K562 (cell line): ENCODE results near the gene TFPT. TPM values are rescaled to one million over a fixed set of nuclear protein-coding genes. Genes with fewer than 3 reads are reported as not detected.
A peak's percentile ranks its signal among the peaks of the same experiment; 100 is the strongest.
"Not testable (repeated sequence)": the region's sequence is repeated elsewhere in the genome, so short reads cannot be mapped to it uniquely, and the experiment has no call there.

Source experiments
- CTBP1 ChIP-seq: fragments of 450-650 bp; IDR thresholded peaks from 2 replicates; pipeline ENCODE4 v1.6.1; 2016; ENCODE audit warnings: borderline replicate concordance
- ETV5 ChIP-seq: sonication (generic); formaldehyde crosslinking; IDR thresholded peaks from 2 replicates; pipeline ENCODE4 v1.4.0; 2020; ENCODE audit warnings: low read depth, mild to moderate bottlenecking, missing genetic modification reagents
- FOXA3 ChIP-seq, 2 experiments: fragments of 450-650 bp in 1 of 2; sonication (generic) in 1 of 2; formaldehyde crosslinking; IDR thresholded peaks in 1 of 2; conservative IDR thresholded peaks in 1 of 2; 2 replicates each; pipeline versions ENCODE4 v1.4.0 to v1.8.0; 2020 to 2022; ENCODE audit warnings: mild to moderate bottlenecking in 2 of 2, missing genetic modification reagents in 1 of 2
- FOXP1 ChIP-seq: sonication (generic); formaldehyde crosslinking; IDR thresholded peaks from 2 replicates; pipeline ENCODE4 v1.8.0; 2022; ENCODE audit warnings: mild to moderate bottlenecking, missing genetic modification reagents
- HMGN3 ChIP-seq: IDR thresholded peaks from 2 replicates; pipeline ENCODE4 v1.6.1; 2011; ENCODE audit warnings: borderline replicate concordance, low read depth, mild to moderate bottlenecking, mixed read lengths, low read length; ENCODE audit not compliant: insufficient read length; ENCODE audit errors: extremely low read depth
- HNRNPLL ChIP-seq: fragments of 200-400 bp; formaldehyde crosslinking; IDR thresholded peaks from 2 replicates; pipeline ENCODE4 v1.6.1; 2017; ENCODE audit warnings: low read length, low read depth, mild to moderate bottlenecking; ENCODE audit not compliant: poor library complexity, severe bottlenecking
- L3MBTL2 ChIP-seq: fragments of 450-650 bp; IDR thresholded peaks from 2 replicates; pipeline ENCODE4 v1.6.1; 2016; ENCODE audit warnings: mild to moderate bottlenecking, moderate library complexity
- NR1H2 ChIP-seq: sonication (generic); formaldehyde crosslinking; IDR thresholded peaks from 2 replicates; pipeline ENCODE4 v1.4.0; 2020; ENCODE audit warnings: mild to moderate bottlenecking, missing genetic modification reagents
- NR2C2 ChIP-seq, 2 experiments: fragments of 200-800 bp in 1 of 2; sonication (Bioruptor generic) in 1 of 2; sonication (generic) in 1 of 2; formaldehyde crosslinking in 1 of 2; IDR thresholded peaks; 2 replicates each; pipeline versions ENCODE4 v1.6.1 to v1.8.0; 2016 to 2022; ENCODE audit warnings: mild to moderate bottlenecking in 1 of 2, missing compliant biosample characterization in 1 of 2, missing genetic modification characterization in 1 of 2, missing genetic modification reagents in 1 of 2
- NRF1 ChIP-seq, 2 experiments: fragments of 450-650 bp; IDR thresholded peaks in 1 of 2; conservative IDR thresholded peaks in 1 of 2; 2 replicates each; pipeline ENCODE4 v1.6.1; 2014; ENCODE audit warnings: mild to moderate bottlenecking in 2 of 2
- RBFOX2 ChIP-seq: fragments of 200-400 bp; formaldehyde crosslinking; IDR thresholded peaks from 2 replicates; pipeline ENCODE4 v1.6.1; 2017; ENCODE audit warnings: low read depth, mild to moderate bottlenecking, low read length, moderate library complexity
- STAG1 ChIP-seq: sonication (generic); formaldehyde crosslinking; IDR thresholded peaks from 2 replicates; pipeline ENCODE4 v1.5.0; 2020; ENCODE audit warnings: missing genetic modification reagents, borderline replicate concordance
- TGIF2 ChIP-seq: sonication (generic); formaldehyde crosslinking; IDR thresholded peaks from 2 replicates; pipeline ENCODE4 v1.8.1; 2022; ENCODE audit warnings: mild to moderate bottlenecking, missing genetic modification reagents, moderate library complexity
- ZBTB1 ChIP-seq: sonication (generic); formaldehyde crosslinking; IDR thresholded peaks from 2 replicates; pipeline ENCODE4 v1.8.1; 2023; ENCODE audit warnings: missing genetic modification reagents, low read depth, mild to moderate bottlenecking, borderline replicate concordance
- ZNF124 ChIP-seq: sonication (generic); formaldehyde crosslinking; IDR thresholded peaks from 2 replicates; pipeline ENCODE4 v1.8.1; 2022; ENCODE audit warnings: missing genetic modification reagents
- ZNF217 ChIP-seq: sonication (generic); formaldehyde crosslinking; IDR thresholded peaks from 2 replicates; pipeline ENCODE4 v1.8.0; 2022; ENCODE audit warnings: mild to moderate bottlenecking, missing genetic modification reagents
- ZNF282 ChIP-seq: sonication (generic); formaldehyde crosslinking; IDR thresholded peaks from 2 replicates; pipeline ENCODE4 v1.8.1; 2023; ENCODE audit warnings: missing genetic modification reagents
- polyA plus RNA-seq, 8 experiments: library from polyadenylated mRNA; depleted of rRNA in 4 of 8; stranded (reverse) in 5 of 8; unstranded in 3 of 8; fragments of >200 nt; fragmentation: Nextera tagmentation in 2 of 8; fragmentation: Illumina TruSeq in 1 of 8; extraction: Ambion mirVana in 2 of 8; extraction: Trizol in 1 of 8; gene quantifications; 2 replicates each; pipeline versions ENCODE4 v1.2.1 to v1.2.3, GENCODE V29; 2011 to 2014; ENCODE audit warnings: inconsistent platforms in 1 of 8, missing spikeins in 1 of 8
- total RNA-seq, 7 experiments: library from RNA; depleted of rRNA in 6 of 7; stranded (reverse); fragments of >200 nt in 6 of 7; fragmentation: Illumina TruSeq in 2 of 7; extraction: Trizol in 2 of 7; gene quantifications; 2 replicates each; pipeline versions ENCODE4 v1.2.1 to v1.2.3, GENCODE V29; 2011 to 2021; ENCODE audit warnings: low replicate concordance in 1 of 7
- TF ChIP-seq, protein P1 (sequence below): sonication (generic); formaldehyde crosslinking; IDR thresholded peaks from 2 replicates; pipeline ENCODE4 v1.8.1; 2022; ENCODE audit warnings: missing genetic modification reagents
- TF ChIP-seq, protein P2 (sequence below): sonication (generic); formaldehyde crosslinking; IDR thresholded peaks from 2 replicates; pipeline ENCODE4 v1.8.0; 2022; ENCODE audit warnings: missing genetic modification reagents, mild to moderate bottlenecking, moderate library complexity, borderline replicate concordance
- TF ChIP-seq, protein P3 (sequence below): fragments of 450-650 bp; IDR thresholded peaks from 2 replicates; pipeline ENCODE4 v1.6.1; 2014; ENCODE audit warnings: low read depth, mild to moderate bottlenecking, moderate library complexity, borderline replicate concordance
- TF ChIP-seq, protein P4 (sequence below): sonication (generic); formaldehyde crosslinking; IDR thresholded peaks from 2 replicates; pipeline ENCODE4 v1.8.0; 2022; ENCODE audit warnings: mild to moderate bottlenecking, missing genetic modification reagents

Gene TFPT
- total and polyA plus RNA-seq, 9 of the 15 experiments (the other 6 are each of a cell fraction or from before 2014, with no cell fraction given): 0.72 to 16.4 (median 9.2) TPM

DNA sequence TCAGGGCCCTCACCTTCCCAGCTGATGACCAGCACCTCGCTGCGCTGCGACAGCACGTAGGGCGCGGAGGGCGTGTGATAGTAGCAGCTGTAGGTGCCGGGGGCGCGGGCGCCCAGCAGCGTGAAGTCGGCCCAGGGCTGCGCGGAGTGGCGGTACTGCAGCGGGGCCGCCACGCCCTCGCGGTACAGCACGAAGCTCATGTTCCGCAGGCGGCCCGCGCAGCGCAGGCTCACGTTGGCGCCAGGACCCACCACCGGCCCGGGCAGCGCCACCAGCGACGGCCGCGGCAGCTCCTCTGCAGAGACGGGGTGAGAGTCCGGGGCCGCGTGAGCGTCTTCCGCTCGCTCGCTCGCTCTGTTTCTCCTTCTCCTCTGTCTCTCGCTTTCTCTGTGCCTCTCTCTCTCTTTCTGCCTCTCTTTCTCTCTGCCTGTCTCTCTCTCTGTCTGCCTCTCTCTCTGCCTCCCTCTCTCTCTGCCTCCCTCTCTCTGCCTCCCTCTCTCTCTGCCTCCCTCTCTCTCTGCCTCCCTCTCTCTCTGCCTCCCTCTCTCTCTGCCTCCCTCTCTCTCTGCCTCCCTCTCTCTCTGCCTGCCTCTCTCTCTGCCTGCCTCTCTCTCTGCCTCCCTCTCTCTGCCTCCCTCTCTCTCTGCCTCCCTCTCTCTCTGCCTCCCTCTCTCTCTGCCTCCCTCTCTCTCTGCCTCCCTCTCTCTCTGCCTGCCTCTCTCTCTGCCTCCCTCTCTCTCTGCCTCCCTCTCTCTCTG, 19.4 kb downstream of the TFPT start (continued):
- TF ChIP-seq, protein P1, sequence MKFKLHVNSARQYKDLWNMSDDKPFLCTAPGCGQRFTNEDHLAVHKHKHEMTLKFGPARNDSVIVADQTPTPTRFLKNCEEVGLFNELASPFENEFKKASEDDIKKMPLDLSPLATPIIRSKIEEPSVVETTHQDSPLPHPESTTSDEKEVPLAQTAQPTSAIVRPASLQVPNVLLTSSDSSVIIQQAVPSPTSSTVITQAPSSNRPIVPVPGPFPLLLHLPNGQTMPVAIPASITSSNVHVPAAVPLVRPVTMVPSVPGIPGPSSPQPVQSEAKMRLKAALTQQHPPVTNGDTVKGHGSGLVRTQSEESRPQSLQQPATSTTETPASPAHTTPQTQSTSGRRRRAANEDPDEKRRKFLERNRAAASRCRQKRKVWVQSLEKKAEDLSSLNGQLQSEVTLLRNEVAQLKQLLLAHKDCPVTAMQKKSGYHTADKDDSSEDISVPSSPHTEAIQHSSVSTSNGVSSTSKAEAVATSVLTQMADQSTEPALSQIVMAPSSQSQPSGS (CRISPR knock-in tag): peak; percentile 66; the same call in 1 of the 2 replicates
- TF ChIP-seq RBFOX2 (peak; percentile 56), HMGN3 (peak; percentile 47), NR1H2 (peak; percentile 95; the same call in 1 of the 2 replicates), FOXP1 (CRISPR knock-in tag) (peak; percentile 97), FOXA3 (CRISPR knock-in tag; conservative IDR thresholded peaks at IDR 0.05 in 1 of 2, IDR thresholded peaks at IDR 0.05 in 1 of 2) (peak in 1 of 2 experiments; percentile 72; a peak in 1 of 4 replicates), HNRNPLL (peak; percentile 26), STAG1 (CRISPR knock-in tag) (peak; percentile 43; the same call in 1 of the 2 replicates), L3MBTL2 (peak; percentile 98), TGIF2 (CRISPR knock-in tag) (peak; percentile 92; the same call in 1 of the 2 replicates), ZNF217 (0 out of 2 replicates have a peak, but pooled peaks have one; percentile 3), ZNF282 (CRISPR knock-in tag) (peak; percentile 58; the same call in 1 of the 2 replicates), ZNF124 (CRISPR knock-in tag) (peak; percentile 81; the same call in 1 of the 2 replicates), CTBP1 (peak; percentile 48; the same call in 1 of the 2 replicates), NR2C2 (CRISPR knock-in tag; IDR thresholded peaks at IDR 0.05) (0 out of 2 replicates have a peak, but pooled peaks have one; percentile 55), NRF1 (conservative IDR thresholded peaks at IDR 0.05 in 1 of 2, IDR thresholded peaks at IDR 0.05 in 1 of 2) (peak; percentile 81 to 85), ETV5 (CRISPR knock-in tag) (peak; percentile 60; the same call in 1 of the 2 replicates), ZBTB1 (CRISPR knock-in tag) (peak; percentile 73; the same call in 1 of the 2 replicates)
- TF ChIP-seq, protein P2, sequence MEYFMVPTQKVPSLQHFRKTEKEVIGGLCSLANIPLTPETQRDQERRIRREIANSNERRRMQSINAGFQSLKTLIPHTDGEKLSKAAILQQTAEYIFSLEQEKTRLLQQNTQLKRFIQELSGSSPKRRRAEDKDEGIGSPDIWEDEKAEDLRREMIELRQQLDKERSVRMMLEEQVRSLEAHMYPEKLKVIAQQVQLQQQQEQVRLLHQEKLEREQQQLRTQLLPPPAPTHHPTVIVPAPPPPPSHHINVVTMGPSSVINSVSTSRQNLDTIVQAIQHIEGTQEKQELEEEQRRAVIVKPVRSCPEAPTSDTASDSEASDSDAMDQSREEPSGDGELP (CRISPR knock-in tag): peak; percentile 87
- TF ChIP-seq, protein P3, sequence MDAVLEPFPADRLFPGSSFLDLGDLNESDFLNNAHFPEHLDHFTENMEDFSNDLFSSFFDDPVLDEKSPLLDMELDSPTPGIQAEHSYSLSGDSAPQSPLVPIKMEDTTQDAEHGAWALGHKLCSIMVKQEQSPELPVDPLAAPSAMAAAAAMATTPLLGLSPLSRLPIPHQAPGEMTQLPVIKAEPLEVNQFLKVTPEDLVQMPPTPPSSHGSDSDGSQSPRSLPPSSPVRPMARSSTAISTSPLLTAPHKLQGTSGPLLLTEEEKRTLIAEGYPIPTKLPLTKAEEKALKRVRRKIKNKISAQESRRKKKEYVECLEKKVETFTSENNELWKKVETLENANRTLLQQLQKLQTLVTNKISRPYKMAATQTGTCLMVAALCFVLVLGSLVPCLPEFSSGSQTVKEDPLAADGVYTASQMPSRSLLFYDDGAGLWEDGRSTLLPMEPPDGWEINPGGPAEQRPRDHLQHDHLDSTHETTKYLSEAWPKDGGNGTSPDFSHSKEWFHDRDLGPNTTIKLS: peak; percentile 48; the same call in 1 of the 2 replicates
- not testable (repeated sequence) for TF ChIP-seq NR2C2 (tag; IDR thresholded peaks at IDR 0.05)
- TF ChIP-seq, protein P4, sequence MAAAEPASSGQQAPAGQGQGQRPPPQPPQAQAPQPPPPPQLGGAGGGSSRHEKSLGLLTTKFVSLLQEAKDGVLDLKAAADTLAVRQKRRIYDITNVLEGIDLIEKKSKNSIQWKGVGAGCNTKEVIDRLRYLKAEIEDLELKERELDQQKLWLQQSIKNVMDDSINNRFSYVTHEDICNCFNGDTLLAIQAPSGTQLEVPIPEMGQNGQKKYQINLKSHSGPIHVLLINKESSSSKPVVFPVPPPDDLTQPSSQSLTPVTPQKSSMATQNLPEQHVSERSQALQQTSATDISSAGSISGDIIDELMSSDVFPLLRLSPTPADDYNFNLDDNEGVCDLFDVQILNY: 0 out of 2 replicates have a peak, but pooled peaks have one; percentile 77
